Stimulated activated CD8-positive, alpha-beta memory T cell treated with anti-CD3 and anti-CD28 coated beads, Interleukin-7, amount 100 ng/mL, for 1 hour (primary cell): ENCODE results near the gene BHLHE41.

ENCODE experiments used
- DNase-seq, 2 donors: peaks; one replicate each; pipeline ENCODE4 v3.0.0-alpha.2; 2020; ENCODE audit warnings: low read depth in 2 of 2

BHLHE41 gene

GRCh38 chr12:26134540-26134939, 9.7 kb upstream of the BHLHE41 start:
- no peak for DNase-seq

- DNase-seq, result no peak
Observed at GRCh38 chr12:26133521-26133920, 8.7 kb upstream of the BHLHE41 start.

- no peak for DNase-seq
Observed at GRCh38 chr12:26132866-26133265, 8.0 kb upstream of the BHLHE41 start.

GRCh38 chr12:26131936-26132335, 7.1 kb upstream of the BHLHE41 start:
- DNase-seq, result no peak

GRCh38 chr12:26130728-26131127, 5.9 kb upstream of the BHLHE41 start:
- DNase-seq, result no peak

- DNase-seq, result no peak
Observed at GRCh38 chr12:26128168-26128567, 3.3 kb upstream of the BHLHE41 start.

GRCh38 chr12:26127404-26127803, 2.6 kb upstream of the BHLHE41 start:
- no peak for DNase-seq

- no peak for DNase-seq
Observed at GRCh38 chr12:26126340-26127284, 1.8 kb upstream of the BHLHE41 start.

- no peak for DNase-seq
Observed at GRCh38 chr12:26125400-26126339, 833 bp upstream of the BHLHE41 start.

- DNase-seq, result no peak
Observed at GRCh38 chr12:26123482-26123980, 1.3 kb downstream of the BHLHE41 start.

- no peak for DNase-seq
Observed at GRCh38 chr12:26122681-26123481, 2.0 kb downstream of the BHLHE41 start.

GRCh38 chr12:26122061-26122680, 2.7 kb downstream of the BHLHE41 start:
- DNase-seq, result no peak

GRCh38 chr12:26121323-26122060, 3.3 kb downstream of the BHLHE41 start:
- no peak for DNase-seq

- no peak for DNase-seq
Observed at GRCh38 chr12:26120561-26121274, 4.1 kb downstream of the BHLHE41 start.

- DNase-seq, result no peak
Observed at GRCh38 chr12:26119391-26119989, 5.3 kb downstream of the BHLHE41 start.

GRCh38 chr12:26118308-26118707, 6.5 kb downstream of the BHLHE41 start:
- DNase-seq, result no peak

GRCh38 chr12:26116829-26117715, 7.8 kb downstream of the BHLHE41 start:
- no peak for DNase-seq

GRCh38 chr12:26114720-26115401, 10.0 kb downstream of the BHLHE41 start:
- DNase-seq, result no peak
